ENCODE data around the gene CDH24.

- TF ChIP-seq CTCF (optimal IDR thresholded peaks at IDR 0.05 in 1 of 3, IDR thresholded peaks at IDR 0.05 in 1 of 3, conservative IDR thresholded peaks at IDR 0.05 in 1 of 3; ENCODE audit: extremely low read depth in 1 of 3, insufficient read depth in 2 of 3, low read length in 3 of 3) (peak; percentile 91 to 100 (median 97)), EZH2 (IDR thresholded peaks at IDR 0.05; ENCODE audit: low read length) (no peak)
Observed at GRCh38 chr14:23068789-23069412, 11.6 kb upstream of the CDH24 start.
